HG02885 (cell line): ENCODE measurements around the gene CTF1.
"Not testable (repeated sequence)": the region's sequence is repeated elsewhere in the genome, so short reads cannot be mapped to it uniquely, and the experiment has no call there.

ENCODE experiments used
- ATAC-seq: cut with Tn5 transposase; IDR thresholded peaks from one replicate; pipeline ENCODE4 v1.9.1; 2021; ENCODE audit warnings: mild to moderate bottlenecking; ENCODE audit not compliant: unreplicated experiment, poor library complexity

Gene CTF1

DNA sequence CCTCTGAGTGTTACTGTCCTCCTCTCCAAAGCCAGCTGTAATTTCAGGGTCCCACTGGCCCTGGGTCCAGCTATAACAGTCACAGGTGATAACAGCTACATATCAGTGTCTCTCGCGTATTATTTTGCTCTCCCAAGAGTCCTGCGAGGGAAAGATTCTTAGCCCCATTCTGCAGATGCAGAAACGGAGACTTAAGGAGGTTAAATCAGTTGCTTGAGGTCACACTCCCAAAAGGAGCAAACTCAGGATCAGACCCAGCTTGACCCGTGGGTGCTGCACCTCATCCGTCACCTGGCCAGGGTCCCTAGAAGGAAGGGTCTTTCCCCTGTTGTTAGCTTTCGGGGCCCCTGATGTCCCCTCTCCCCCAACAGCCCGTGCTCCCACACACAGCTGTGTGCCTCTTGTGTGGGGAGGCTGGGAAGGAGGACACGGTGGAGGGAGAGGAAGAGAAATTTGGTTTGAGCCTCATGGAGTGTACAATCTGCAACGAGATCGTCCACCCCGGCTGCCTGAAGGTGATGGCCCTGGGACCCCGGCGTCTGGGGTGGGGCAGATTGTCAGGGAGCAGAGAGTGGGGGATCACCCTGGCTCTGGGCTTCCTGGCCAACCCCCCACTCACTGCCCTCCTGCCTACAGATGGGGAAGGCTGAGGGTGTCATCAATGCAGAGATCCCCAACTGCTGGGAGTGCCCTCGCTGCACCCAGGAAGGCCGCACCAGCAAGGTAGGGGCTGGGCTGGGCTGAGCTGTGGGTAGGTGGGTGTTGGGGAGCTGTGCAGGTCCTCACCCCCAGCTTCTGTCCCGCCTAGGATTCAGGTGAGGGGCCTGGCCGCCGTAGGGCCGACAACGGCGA lies 30.7 kb downstream of the CTF1 start:
- no peak for ATAC-seq

DNA sequence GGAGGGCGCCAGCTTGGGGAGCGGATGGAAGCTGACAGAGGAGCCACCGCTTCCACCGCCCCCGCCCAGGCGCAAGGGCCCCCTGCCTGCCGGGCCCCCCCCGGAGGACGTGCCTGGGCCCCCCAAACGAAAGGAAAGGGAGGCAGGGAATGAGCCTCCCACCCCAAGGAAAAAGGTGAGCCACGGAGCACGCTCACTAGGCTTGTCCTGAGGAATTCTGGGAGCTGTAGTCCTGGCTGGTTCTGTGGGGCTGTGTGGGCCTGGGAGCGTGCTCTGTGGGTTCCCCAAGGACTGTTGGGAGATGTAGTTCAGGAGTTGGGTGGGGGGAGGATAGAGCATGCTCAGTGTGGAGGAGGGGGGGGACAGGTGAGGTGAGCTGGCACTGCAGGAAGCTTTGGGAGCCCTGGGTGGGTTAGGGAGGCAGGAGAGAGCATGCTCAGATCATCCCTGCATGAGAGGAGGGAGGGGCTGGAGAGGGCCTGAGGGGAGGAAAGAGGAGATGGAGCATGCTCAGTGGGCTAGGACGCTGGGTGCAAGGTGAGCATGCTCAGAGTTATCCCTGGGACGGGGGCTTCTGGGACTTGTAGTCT lies 31.5 kb downstream of the CTF1 start:
- ATAC-seq: no peak

DNA sequence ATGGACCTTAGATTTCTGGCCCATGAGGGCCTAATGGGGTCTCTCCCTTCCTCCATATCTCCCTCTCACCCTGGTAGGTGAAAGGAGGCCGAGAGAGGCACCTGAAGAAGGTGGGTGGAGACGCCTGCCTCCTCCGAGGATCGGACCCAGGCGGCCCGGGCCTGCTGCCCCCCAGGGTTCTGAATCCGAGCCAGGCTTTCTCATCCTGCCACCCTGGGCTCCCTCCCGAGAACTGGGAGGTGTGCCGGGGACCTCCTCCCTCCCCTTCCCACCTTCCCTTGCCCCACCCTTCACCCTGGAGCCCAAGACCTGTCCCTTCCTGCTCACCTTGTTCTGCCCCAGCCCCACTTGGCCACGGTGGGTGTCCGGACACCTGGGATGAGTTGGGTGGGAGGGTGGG lies 32.0 kb downstream of the CTF1 start:
- ATAC-seq: no peak

DNA sequence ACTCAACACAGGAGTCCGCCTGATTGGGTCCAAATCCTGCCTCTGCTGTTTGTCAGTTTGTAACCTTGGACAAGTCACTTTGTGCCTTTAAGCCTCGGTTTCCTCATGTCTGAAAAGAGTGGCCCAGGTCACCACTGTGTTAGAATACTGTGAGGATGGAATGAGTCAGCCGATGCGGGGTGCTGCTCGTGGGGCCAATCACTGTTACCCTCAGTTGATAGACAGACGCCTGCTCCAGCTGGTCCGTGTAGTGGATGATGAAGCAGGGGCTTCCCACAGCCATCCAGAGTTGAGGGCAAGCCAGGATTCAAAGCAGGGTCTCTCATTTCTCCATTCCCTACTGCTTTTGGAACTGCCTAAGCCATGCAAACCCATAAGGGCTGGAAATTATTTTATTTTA lies 32.8 kb downstream of the CTF1 start:
- no peak for ATAC-seq

DNA sequence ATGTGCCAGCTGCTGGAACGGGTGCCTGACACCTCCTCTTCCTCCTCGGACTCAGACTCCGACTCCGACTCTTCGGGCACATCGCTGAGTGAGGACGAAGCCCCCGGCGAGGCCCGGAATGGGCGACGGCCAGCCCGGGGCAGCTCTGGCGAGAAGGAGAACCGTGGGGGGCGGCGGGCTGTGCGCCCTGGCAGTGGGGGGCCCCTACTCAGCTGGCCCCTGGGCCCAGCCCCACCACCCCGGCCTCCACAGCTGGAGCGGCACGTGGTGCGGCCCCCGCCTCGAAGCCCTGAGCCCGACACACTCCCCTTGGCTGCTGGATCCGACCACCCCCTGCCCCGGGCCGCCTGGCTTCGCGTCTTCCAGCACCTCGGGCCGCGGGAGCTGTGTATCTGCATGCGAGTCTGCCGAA lies 33.8 kb downstream of the CTF1 start:
- no peak for ATAC-seq

DNA sequence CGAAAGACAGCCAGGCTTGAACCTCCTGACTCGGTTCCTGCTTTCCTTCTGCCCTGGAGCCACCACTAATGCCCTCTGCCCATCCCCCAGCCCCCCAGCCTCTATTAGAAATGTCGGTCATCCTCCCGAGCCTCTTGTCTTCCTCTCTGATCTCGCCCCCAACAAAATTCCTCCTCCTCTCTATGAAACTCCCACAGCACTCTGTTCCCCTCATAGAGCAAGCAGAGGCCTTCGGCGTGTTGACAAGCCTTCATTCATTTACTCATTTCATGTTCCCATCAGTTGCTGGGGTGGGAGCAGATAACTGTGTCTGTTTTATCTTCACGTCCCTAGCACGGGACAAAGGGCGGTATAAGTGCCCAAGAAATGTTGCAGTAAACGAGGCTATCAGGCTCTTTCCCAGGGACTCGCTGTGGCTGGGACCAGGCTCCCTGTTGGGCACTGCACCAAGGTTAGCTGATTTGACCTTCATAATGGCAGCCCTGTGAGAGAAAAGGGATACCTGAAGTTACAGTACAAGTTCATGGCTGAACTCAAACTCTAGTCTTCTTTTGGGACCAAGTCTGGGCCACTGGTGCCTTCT lies 34.7 kb downstream of the CTF1 start:
- no peak for ATAC-seq

DNA sequence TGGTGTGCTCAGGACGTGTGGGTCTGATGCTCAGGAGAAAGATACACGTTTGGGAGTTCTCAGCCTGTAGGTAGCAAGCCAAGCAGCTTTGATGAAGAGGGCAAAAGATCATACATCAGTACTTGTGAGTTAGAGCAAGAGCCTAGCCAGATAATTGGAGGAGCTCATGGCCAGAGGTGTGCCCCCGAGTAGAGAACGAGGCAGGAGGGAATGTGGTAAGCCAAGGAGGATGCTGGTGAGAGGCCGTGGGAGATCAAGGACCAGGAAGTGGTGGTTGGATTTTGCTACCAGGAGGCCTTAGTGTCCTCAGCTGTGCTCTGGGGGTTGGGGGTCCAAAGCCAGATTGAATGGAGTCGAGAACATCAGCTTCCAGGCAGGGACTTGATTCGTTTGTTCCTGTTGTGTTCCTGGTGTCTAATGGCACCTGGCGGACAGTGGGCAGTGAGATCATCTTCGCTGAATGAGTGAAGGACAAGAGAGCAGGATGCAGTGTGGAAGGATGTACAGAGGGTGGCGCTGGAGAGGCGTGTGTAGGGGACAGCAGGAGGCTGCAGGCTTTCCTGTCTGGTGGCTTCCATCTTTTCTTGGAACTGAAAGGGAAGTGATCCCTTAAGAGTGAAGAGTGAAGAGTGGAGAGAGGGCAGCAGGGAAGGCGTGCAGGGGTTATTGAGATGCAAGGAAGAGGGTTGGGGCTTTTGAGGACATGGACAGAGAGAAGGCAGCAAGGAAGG lies 38.6 kb downstream of the CTF1 start:
- no peak for ATAC-seq

DNA sequence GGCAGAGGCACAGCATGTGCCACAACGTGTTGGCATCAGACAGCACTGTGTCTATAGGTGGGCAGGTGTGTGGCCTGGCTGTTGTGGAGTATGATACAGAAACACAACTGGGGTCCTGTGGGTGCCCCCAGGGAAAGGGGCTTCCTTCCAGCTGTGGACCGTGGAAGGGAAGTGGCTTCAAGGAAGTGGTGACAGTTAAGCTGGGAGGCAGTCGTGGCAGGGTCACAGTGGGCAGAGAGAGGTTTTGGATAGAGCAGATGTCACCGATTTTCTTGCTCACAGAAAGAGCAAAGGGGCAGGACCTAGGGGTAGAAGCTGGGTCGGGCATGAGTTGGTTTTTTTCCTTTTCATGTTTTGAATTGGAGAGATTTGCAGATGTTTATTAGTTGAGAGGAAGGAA lies 41.3 kb downstream of the CTF1 start:
- no peak for ATAC-seq

DNA sequence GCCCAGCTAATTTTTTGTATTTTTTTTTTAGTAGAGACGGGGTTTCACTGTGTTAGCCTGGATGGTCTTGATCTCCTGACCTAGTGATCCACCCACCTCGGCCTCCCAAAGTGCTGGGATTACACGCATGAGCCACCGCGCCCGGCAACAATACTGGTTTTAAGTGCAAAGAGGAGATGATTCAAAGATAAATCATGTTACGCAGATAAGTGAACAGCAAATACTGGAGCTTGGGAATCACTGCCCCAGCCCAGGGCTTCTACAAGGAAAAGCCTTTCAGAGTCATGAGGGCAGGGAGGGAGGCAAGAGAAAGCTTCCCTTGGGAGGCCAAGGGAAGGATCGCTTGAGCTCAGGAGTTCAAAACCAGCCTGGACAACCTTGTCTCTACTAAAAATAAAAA lies 43.2 kb downstream of the CTF1 start:
- not testable (repeated sequence) for ATAC-seq

DNA sequence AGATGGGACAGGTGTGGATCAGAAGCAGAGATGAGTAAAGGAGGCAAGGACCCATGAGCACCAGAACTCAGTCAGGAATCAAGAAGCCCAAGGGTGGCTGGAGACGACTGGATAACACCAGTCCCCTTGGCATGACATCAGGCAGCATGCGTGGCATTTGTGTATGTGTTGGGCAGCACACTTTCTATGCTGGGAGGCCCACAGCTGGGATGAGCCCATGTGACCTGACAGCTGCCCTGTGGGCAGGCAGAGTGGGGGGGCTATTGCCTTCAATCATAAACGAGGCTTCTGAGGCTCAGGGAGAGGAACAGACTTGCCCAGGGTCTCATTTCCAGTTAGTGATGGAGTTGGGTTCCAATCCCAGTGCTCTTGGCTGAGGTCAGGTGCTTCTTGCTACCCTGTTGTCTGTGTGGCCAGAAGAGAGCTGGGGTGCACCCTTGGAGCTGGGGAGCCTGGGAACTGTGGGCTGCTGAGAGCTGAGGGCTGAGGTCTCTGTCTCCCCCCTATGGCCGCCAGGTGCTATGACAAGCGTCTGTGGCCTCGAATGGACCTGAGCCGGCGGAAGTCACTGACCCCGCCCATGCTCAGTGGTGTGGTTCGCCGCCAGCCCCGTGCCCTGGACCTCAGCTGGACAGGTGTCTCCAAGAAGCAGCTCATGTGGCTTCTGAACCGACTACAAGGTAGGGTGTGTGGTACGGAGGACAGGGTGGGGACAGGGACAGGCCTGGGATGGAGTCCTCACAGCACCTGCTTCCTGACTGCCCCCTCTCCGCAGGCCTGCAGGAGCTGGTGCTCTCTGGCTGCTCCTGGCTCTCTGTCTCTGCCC lies 45.4 kb downstream of the CTF1 start:
- peak; percentile 95 for ATAC-seq

DNA sequence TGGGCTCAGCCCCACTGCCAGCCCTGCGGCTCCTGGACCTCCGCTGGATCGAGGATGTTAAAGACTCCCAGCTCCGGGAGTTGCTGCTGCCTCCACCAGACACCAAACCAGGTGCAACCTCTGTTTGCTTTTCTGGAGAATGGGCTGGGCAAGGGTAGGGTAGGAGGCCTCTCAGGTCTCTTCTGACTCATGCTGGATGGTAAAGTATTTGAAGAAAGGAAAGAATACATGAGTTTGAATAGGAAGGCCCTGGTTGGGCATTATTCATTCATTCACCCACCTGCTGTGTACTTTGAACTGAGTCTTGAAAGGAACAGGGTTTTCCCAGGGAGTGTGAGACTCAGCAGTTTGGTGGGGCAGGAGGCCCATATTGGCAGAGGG lies 46.0 kb downstream of the CTF1 start:
- no peak for ATAC-seq

DNA sequence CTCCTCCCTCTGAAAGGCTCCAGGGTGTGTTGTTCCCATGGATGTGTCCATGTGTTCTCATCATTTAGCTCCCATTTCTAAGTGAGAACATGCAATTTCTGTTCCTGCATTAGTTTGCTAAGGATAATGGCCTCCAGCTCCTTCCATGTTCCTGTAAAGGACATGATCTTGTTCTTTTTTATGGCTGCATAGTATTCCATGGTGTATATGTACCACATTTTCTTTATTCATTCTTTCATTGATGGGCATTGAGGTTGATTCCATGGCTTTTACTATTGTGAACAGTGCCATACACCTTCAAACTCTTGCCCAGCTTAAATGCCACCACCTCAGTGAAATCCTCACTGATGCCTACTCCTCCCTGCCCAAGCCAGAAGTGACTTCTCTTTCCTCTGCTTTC lies 47.9 kb downstream of the CTF1 start:
- no peak for ATAC-seq

DNA sequence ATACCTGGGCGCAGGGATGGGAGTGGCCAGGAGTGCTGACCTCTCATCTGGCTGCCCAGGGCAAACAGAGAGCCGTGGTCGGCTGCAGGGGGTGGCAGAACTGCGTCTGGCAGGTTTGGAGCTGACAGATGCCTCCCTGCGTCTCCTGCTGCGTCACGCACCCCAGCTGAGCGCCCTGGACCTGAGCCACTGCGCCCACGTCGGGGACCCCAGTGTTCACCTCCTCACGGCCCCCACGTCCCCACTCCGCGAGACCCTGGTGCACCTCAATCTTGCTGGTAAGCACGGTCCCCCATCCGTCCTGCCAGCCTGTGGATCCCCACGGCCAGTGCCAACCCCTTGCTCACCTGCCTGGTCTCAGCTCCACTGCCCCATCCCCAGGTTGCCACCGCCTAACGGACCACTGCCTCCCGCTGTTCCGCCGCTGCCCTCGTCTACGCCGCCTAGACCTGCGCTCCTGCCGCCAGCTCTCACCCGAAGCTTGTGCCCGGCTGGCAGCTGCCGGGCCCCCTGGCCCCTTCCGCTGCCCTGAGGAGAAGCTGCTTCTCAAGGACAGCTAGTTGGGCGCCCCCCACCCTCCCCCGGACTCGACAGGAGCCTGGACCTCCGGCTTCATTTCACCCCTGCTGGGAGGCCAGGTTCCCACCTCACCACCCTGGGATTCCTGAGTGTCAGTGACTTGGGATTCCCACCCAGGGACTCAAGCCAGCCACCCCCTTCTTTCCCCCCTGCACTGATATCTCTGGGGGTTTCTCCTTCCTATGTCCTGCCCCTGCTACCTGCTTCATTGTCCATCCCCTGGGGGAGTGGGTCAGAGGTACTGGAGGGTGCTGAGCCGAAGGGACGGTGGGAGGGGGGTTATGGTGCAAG lies 50.5 kb downstream of the CTF1 start:
- ATAC-seq: no peak

DNA sequence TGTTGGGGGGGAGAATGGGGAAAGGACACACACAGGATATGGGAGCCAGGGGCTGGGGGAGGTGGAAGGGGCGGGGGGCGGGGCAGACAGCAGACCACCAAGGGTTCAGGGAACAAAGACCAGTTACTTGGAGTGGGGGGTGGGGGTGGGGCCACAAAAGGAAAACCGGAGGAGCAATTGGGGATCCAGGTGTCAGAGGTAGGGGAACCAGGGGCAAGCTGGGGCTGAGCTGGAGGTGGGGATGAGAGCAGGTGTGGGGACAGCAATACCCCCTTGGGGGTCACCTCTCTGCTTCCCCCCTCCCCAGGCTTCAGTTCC lies 51.1 kb downstream of the CTF1 start:
- ATAC-seq: no peak

DNA sequence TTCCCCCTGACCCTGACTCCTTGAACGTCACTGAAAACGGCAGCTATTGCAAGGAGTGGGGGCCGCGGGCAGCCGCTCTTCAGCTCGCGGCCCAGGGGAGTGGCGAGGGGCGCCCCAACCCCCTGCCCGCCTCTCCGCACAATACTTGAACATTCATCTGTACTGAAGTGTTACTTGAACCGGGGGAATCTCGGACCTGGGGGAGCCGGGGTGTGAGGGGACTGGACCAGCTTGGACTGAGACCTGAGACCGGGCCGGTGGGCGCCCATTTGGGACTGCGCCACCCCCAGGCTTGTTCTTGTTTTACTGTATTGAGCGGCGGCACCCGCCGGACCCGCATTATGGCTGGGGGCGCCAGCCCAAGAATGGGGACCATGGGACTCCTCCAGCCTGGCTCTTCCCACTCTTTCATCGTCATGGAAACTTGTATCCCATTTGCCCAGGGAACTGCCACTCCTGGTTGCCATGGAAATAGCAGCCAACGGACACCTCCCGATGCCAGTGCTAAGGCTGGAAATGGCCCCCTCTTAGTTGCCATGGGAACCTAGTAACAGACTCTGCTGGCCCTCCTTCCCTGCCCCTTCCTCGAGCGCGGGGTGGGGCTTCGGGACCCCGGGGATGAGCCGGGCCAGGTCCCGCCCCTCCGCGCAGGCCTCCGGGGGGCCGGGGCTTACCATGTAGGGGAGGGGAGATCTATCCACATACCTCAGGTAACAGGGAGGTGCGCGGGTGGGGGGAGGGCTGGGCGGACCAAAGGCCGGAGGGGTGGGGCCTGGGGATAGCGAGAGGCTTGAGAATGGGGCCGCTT lies 51.6 kb downstream of the CTF1 start:
- ATAC-seq: peak; percentile 4

DNA sequence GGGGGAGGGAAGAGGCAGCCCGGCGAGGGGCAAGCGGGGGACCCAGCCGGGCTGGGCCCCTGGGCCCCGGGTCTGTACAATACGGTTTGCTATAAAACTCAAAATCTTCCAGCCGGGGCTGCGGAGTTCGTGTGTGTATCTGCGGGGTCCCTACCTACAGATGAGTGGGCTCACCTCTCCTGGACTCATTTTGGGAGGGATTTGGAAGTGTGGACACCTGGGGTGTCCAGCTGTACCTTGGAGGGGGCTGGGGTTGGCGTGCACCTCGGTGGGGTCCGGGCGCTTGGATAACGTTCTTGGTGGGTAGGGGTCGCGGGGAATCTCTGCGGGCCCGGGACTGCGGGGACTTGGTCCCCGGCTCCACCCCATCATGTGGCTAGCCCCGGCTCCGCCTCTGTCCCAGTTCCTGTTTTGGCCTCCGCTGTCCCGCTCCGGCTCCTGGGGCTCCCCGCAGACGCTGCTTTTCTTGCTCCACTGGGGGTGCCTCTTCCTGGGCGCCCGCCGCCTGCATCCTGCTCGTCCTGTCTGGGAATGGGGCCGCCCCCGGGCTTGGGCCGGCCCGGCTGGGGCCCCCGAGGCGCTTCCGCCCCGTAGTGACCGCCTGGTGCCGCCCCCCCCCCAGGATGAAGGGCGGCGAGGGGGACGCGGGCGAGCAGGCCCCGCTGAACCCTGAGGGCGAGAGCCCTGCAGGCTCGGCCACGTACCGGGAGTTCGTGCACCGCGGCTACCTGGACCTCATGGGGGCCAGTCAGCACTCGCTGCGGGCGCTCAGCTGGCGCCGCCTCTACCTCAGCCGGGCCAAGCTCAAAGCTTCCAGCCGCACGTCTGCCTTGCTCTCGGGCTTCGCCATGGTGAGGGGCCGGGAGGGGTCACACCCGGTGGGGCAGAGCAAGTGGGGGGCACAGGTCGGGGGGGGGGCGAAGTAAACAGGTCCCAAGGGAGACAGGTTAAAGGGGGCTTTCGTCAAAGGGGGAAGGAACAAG lies 52.5 kb downstream of the CTF1 start, which contains the start of gene ORAI3:
TSS of gene ORAI3 (plus strand) at position 402 of the 983 bp plus-strand sequence. CDS start at position 624, 222 bp downstream.
- ATAC-seq: peak; percentile 68
